Astrocyte (in vitro differentiated cells and primary cell): Measurements from ENCODE around the gene EIF4G3. TPM values are rescaled to one million over a fixed set of nuclear protein-coding genes. Genes with fewer than 3 reads are reported as not detected.

Experiments
- DNase-seq: peaks from one replicate; pipeline ENCODE4 v3.0.0-alpha.2; 2010; ENCODE audit warnings: low read depth
- FAIRE-seq: peaks from 2 replicates; lab custom pipeline; 2011; peaks lifted over from hg19 to GRCh38; lab: Jason Lieb, UNC
- H2AFZ ChIP-seq: 2 replicates; pipeline ENCODE4 v1.6.0; 2012; ENCODE audit warnings: low read depth, low read length, inconsistent platforms
- H3K27ac ChIP-seq: 2 replicates; pipeline ENCODE4 v1.5.1; 2011; ENCODE audit warnings: low read depth, low read length, inconsistent platforms
- H3K27me3 ChIP-seq: 2 replicates; pipeline ENCODE4 v1.6.0; 2011; ENCODE audit warnings: low read length, inconsistent platforms; ENCODE audit not compliant: insufficient read depth
- H3K36me3 ChIP-seq: 2 replicates; pipeline ENCODE4 v1.5.1; 2011; ENCODE audit warnings: low read length, inconsistent platforms; ENCODE audit not compliant: insufficient read depth
- H3K4me1 ChIP-seq: 2 replicates; pipeline ENCODE4 v1.5.1; 2011; ENCODE audit warnings: low read length, inconsistent platforms; ENCODE audit not compliant: insufficient read depth
- H3K4me2 ChIP-seq: 2 replicates; pipeline ENCODE4 v1.6.0; 2012; ENCODE audit warnings: low read length, inconsistent platforms
- H3K4me3 ChIP-seq: 2 replicates; pipeline ENCODE4 v1.5.1; 2011; ENCODE audit warnings: low read depth, mild to moderate bottlenecking, low read length, inconsistent platforms; ENCODE audit not compliant: insufficient read depth
- H3K79me2 ChIP-seq: 2 replicates; pipeline ENCODE4 v1.6.0; 2012; ENCODE audit warnings: mild to moderate bottlenecking, low read length, inconsistent platforms; ENCODE audit not compliant: insufficient read depth
- H3K9ac ChIP-seq: 2 replicates; pipeline ENCODE4 v1.6.0; 2012; ENCODE audit warnings: mild to moderate bottlenecking, low read length, inconsistent platforms
- H3K9me3 ChIP-seq: 2 replicates; pipeline ENCODE4 v1.5.1; 2012; ENCODE audit warnings: low read depth, mild to moderate bottlenecking, low read length, inconsistent platforms; ENCODE audit not compliant: insufficient read depth
- H4K20me1 ChIP-seq: 2 replicates; pipeline ENCODE4 v1.6.0; 2012; ENCODE audit warnings: low read length, inconsistent platforms; ENCODE audit not compliant: insufficient read depth
- H3K27ac Mint-ChIP-seq: one replicate; pipeline ENCODE4 v1.8.0; 2021; ENCODE audit warnings: mild to moderate bottlenecking, mixed read lengths; ENCODE audit not compliant: unreplicated experiment
- H3K27me3 Mint-ChIP-seq: one replicate; pipeline ENCODE4 v1.8.0; 2021; ENCODE audit warnings: low read depth, mixed read lengths; ENCODE audit not compliant: unreplicated experiment
- H3K36me3 Mint-ChIP-seq: one replicate; pipeline ENCODE4 v1.8.0; 2021; ENCODE audit warnings: low read depth, mixed read lengths; ENCODE audit not compliant: unreplicated experiment
- H3K4me1 Mint-ChIP-seq: one replicate; pipeline ENCODE4 v1.8.0; 2021; ENCODE audit warnings: low read depth, mixed read lengths; ENCODE audit not compliant: unreplicated experiment
- H3K4me3 Mint-ChIP-seq: one replicate; pipeline ENCODE4 v1.8.0; 2021; ENCODE audit warnings: mild to moderate bottlenecking, moderate library complexity, mixed read lengths; ENCODE audit not compliant: unreplicated experiment
- H3K9me3 Mint-ChIP-seq: one replicate; pipeline ENCODE4 v1.8.0; 2021; ENCODE audit warnings: mild to moderate bottlenecking, mixed read lengths; ENCODE audit not compliant: unreplicated experiment
- CTCF ChIP-seq: IDR thresholded peaks from 2 replicates; pipeline ENCODE4 v1.5.1; 2011; ENCODE audit warnings: low read depth, mild to moderate bottlenecking, inconsistent platforms, low read length, moderate library complexity; ENCODE audit not compliant: insufficient read depth
- EZH2 ChIP-seq: IDR thresholded peaks from 2 replicates; pipeline ENCODE4 v1.6.1; 2012; ENCODE audit warnings: mild to moderate bottlenecking, low read length, inconsistent platforms; ENCODE audit not compliant: insufficient read depth
- total RNA-seq: library from RNA; stranded (reverse); gene quantifications from 2 replicates; pipeline ENCODE4 v1.2.1, GENCODE V29; 2021

EIF4G3 gene
- total RNA-seq, 1 donor from 2014 or later = 76.1 TPM

GRCh38 chr1:20883766-20884165 is 292.9 kb downstream of the EIF4G3 start:
- peak; percentile 18 for DNase-seq

GRCh38 chr1:20882837-20883236 is 293.9 kb downstream of the EIF4G3 start:
- Mint-ChIP-seq H3K27ac (peak overlapping the region; percentile 91), H3K27me3 (no peaks in the 10 kb centered on the region), H3K36me3 (peaks cover 11% of the 10 kb centered on the region), H3K4me3 (no peak overlapping the region), H3K9me3 (no peaks in the 10 kb centered on the region), H3K4me1 (peaks cover 17% of the 10 kb centered on the region)
- Histone ChIP-seq H3K4me2 (no peak overlapping the region), H3K27me3 (no peaks in the 10 kb centered on the region), H4K20me1 (no peaks in the 10 kb centered on the region), H3K4me3 (no peak overlapping the region), H3K4me1 (no peaks in the 10 kb centered on the region), H3K9ac (no peak overlapping the region), H3K36me3 (peaks cover 14% of the 10 kb centered on the region), H3K79me2 (no peaks in the 10 kb centered on the region), H3K27ac (no peak overlapping the region), H3K9me3 (no peaks in the 10 kb centered on the region), H2AFZ (no peak overlapping the region)
- no peak for FAIRE-seq
- no peak for DNase-seq
- TF ChIP-seq CTCF = no peak
- TF ChIP-seq EZH2 = no peak

More at GRCh38 chr1:20883766-20884165, 292.9 kb downstream of the EIF4G3 start:
- Histone ChIP-seq H3K36me3 (peaks cover 10% of the 10 kb centered on the region), H3K79me2 (no peaks in the 10 kb centered on the region), H3K4me3 (no peak overlapping the region), H2AFZ (no peak overlapping the region), H4K20me1 (no peaks in the 10 kb centered on the region), H3K27ac (no peak overlapping the region), H3K9ac (no peak overlapping the region), H3K4me2 (no peak overlapping the region), H3K4me1 (no peaks in the 10 kb centered on the region), H3K27me3 (no peaks in the 10 kb centered on the region), H3K9me3 (no peaks in the 10 kb centered on the region)
- H3K9me3 Mint-ChIP-seq = no peaks in the 10 kb centered on the region
- TF ChIP-seq CTCF = no peak
- no peak for TF ChIP-seq EZH2
- H3K4me3 Mint-ChIP-seq = no peak overlapping the region
- FAIRE-seq = no peak
- no peaks in the 10 kb centered on the region for H3K27me3 Mint-ChIP-seq
- H3K4me1 Mint-ChIP-seq = peaks cover 17% of the 10 kb centered on the region
- peak overlapping the region; percentile 91 for H3K27ac Mint-ChIP-seq
- H3K36me3 Mint-ChIP-seq = peaks cover 4% of the 10 kb centered on the region

GRCh38 chr1:20878799-20879198 is 297.9 kb downstream of the EIF4G3 start:
- H3K27ac Mint-ChIP-seq = no peak overlapping the region

More at GRCh38 chr1:20878799-20879198, 297.9 kb downstream of the EIF4G3 start:
- H3K9me3 Mint-ChIP-seq = no peaks in the 10 kb centered on the region
- H4K20me1 ChIP-seq = no peaks in the 10 kb centered on the region
- H3K9ac ChIP-seq = no peak overlapping the region
- no peak overlapping the region for H3K4me3 ChIP-seq
- no peaks in the 10 kb centered on the region for H3K27me3 ChIP-seq
- no peak overlapping the region for H2AFZ ChIP-seq
- peaks cover 16% of the 10 kb centered on the region for H3K36me3 Mint-ChIP-seq
- no peaks in the 10 kb centered on the region for H3K9me3 ChIP-seq
- H3K27me3 Mint-ChIP-seq = no peaks in the 10 kb centered on the region
- no peaks in the 10 kb centered on the region for H3K79me2 ChIP-seq
- no peak overlapping the region for H3K4me3 Mint-ChIP-seq
- no peak overlapping the region for H3K27ac ChIP-seq
- peaks cover 19% of the 10 kb centered on the region for H3K36me3 ChIP-seq
- no peak for TF ChIP-seq CTCF
- no peak for TF ChIP-seq EZH2
- H3K4me1 Mint-ChIP-seq = peaks cover 8% of the 10 kb centered on the region
- no peak overlapping the region for H3K4me2 ChIP-seq
- no peak for DNase-seq
- no peaks in the 10 kb centered on the region for H3K4me1 ChIP-seq
- FAIRE-seq = no peak
